IPS-11a (cell line): Measurements from ENCODE around the gene ITGB7.
"Not testable (repeated sequence)": the region's sequence is repeated elsewhere in the genome, so short reads cannot be mapped to it uniquely, and the experiment has no call there.

ENCODE experiments used
- H3K4me3 ChIP-seq: one replicate; pipeline ENCODE4 v1.5.1; 2013; ENCODE audit warnings: low read depth, low read length, control low read depth

The ITGB7 gene

GRCh38 chr12:53217931-53218307 is 10.9 kb upstream of the ITGB7 start:
- no peak overlapping the region for H3K4me3 ChIP-seq

GRCh38 chr12:53217051-53217930 is 10.2 kb upstream of the ITGB7 start:
- peak overlapping the region; percentile 5 for H3K4me3 ChIP-seq

- no peak overlapping the region for H3K4me3 ChIP-seq
Measured at GRCh38 chr12:53215497-53215896, 8.4 kb upstream of the ITGB7 start.

- no peak overlapping the region for H3K4me3 ChIP-seq
Measured at GRCh38 chr12:53214687-53215455, 7.8 kb upstream of the ITGB7 start.

- no peak overlapping the region for H3K4me3 ChIP-seq
Measured at GRCh38 chr12:53214221-53214620, 7.2 kb upstream of the ITGB7 start.

GRCh38 chr12:53213348-53213747 is 6.3 kb upstream of the ITGB7 start:
- H3K4me3 ChIP-seq: no peak overlapping the region

DNA sequence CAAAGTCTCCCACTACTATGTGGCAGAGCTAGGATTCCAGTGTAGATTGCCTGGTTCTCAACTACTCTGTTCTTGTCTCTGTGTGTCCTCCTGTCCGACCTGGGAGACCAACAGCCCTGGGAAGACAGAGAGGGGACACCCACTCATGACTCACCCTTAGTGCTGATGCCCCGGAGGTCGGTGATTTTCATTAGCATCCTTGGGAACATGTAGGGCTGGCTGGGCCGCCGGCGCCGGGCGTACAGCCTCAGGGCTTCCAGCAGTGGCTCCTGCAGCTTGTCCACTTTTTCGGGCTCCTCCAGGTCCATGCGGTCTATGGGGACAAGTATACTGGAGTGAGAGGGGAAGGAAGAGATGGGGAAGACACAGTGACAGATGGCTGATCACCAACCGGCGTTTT is 5.9 kb upstream of the ITGB7 start:
- no peak overlapping the region for H3K4me3 ChIP-seq

GRCh38 chr12:53211476-53212381 is 4.7 kb upstream of the ITGB7 start:
- H3K4me3 ChIP-seq: no peak overlapping the region

DNA sequence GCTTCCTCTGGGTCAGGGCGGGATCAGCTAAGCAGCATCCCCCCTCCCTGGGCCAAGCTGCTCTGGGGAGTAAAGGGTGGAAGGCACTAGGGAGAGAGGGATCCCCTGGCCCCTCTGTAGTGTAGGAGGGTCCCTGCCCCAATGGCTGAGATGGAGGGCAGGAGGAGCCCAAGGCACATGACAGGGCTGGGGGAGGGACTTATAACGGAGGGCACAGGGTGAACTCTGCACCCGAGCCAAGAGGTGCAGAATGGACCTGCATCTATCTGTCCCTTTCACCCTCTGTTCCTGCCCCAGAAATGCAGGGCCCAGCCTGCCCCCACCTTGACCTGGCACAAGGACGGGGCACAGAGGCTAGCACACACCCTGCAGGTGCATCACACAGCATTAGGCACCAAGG is 3.8 kb upstream of the ITGB7 start:
- H3K4me3 ChIP-seq: no peak overlapping the region

- H3K4me3 ChIP-seq: no peak overlapping the region
Measured at GRCh38 chr12:53208877-53209463, 1.9 kb upstream of the ITGB7 start.

- H3K4me3 ChIP-seq: no peak overlapping the region
Measured at GRCh38 chr12:53208435-53208834, 1.4 kb upstream of the ITGB7 start.

GRCh38 chr12:53205747-53206419 is 1.2 kb downstream of the ITGB7 start:
- no peak overlapping the region for H3K4me3 ChIP-seq

- H3K4me3 ChIP-seq: no peak overlapping the region
Measured at GRCh38 chr12:53204351-53204750, 2.7 kb downstream of the ITGB7 start.

- H3K4me3 ChIP-seq: not testable (repeated sequence)
Measured at GRCh38 chr12:53202316-53202715, 4.7 kb downstream of the ITGB7 start.

DNA sequence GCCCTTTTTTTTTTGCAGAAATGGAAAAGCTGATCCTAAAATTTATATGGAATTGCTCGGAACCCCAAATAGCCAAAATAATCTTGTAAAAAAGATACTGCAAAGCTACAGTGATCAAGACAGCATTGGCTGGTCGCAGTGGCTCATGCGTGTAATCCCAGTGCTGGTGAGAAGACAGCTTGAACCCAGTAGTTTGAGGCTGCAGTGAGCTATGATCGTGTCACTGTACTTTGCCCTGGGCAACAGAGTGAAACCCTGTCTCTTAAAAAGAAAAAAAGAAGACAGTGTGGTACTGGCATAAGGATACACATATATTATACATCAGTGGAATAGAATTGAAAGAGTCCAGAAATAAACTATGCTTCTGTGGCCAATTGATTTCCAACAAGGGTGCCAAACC is 5.4 kb downstream of the ITGB7 start:
- no peak overlapping the region for H3K4me3 ChIP-seq

DNA sequence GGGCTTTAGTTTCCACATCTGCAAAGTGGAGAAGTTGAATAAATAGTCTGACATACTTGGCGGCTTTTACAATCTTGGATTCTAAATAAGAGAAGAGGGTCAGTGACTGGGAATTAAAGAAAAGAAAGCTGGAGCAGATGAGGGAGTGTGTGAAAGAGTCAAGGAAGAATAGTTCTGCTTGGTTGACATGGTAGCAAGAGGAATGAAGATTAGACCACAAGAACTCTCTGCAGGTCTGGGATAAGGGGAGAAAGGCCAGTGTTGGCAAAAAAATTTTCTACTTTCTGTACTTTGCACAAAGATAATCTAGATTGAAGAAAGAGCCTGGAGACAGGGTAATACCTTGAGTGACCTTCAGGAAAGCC is 5.9 kb downstream of the ITGB7 start:
- H3K4me3 ChIP-seq: no peak overlapping the region

- H3K4me3 ChIP-seq: no peak overlapping the region
Measured at GRCh38 chr12:53200458-53201176, 6.4 kb downstream of the ITGB7 start.

GRCh38 chr12:53200107-53200457 is 7.0 kb downstream of the ITGB7 start:
- no peak overlapping the region for H3K4me3 ChIP-seq

DNA sequence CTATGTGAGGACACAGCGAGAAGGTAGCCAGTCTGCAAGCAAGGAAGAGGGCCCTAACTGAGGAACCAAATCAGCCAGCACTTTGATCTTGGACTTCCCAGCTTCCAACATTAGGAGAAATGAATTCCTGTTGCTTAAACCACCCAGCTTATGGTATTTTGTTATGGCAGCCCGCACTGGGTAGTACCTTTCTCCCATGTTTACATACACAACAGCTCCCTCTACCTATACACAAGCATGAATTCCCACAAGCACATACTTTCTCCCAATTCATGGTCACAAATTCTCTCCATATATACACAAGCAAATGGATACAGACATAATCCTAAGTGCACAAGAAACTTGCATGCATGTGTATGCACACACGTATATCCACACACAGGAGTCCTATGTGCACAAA is 7.4 kb downstream of the ITGB7 start:
- no peak overlapping the region for H3K4me3 ChIP-seq
